Activated T-helper 1 cell treated with Interleukin-2 at 50 U/mL for 16 hours (primary cell): Measurements from ENCODE around the gene CASQ1.

Source experiments
- DNase-seq: peaks from one replicate; pipeline ENCODE4 v3.0.0-alpha.2; 2020; ENCODE audit warnings: low read depth

CASQ1 gene

DNA sequence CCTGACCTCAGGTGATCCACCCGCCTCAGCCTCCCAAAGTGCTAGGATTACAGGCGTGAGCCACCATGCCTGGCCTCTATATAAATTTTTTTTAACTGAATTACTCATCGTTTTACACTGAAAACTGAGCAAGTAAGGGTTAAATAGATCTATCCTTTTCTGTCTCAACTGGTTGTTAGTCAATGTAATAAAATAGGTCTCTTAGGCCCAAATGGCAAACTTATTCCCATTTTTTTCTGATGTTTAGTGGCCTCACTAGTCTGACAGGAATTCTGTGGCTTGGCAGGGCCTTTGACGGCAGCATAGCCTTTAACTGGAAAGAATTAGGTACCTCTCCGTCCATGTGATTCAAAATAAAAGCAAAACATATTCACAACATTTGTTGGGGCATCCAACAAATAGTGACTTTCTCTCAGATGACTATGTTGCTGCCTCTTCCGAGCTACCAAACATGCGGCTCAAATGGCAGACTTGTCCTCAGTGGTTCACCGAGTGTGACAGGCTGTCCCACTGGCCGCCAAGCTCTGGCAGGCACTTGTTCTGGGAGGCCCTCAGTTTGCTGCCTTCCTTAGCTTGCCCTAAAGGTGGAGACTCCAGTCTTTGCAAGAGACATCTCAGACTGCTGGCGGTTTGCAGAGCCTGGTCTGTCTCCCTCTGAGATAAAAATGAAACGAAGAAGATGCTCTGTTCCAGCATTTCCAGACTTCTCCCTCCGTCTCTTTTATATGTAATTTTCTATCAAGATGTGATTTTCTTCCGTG lies 21.6 kb upstream of the CASQ1 start:
- DNase-seq: no peak

DNA sequence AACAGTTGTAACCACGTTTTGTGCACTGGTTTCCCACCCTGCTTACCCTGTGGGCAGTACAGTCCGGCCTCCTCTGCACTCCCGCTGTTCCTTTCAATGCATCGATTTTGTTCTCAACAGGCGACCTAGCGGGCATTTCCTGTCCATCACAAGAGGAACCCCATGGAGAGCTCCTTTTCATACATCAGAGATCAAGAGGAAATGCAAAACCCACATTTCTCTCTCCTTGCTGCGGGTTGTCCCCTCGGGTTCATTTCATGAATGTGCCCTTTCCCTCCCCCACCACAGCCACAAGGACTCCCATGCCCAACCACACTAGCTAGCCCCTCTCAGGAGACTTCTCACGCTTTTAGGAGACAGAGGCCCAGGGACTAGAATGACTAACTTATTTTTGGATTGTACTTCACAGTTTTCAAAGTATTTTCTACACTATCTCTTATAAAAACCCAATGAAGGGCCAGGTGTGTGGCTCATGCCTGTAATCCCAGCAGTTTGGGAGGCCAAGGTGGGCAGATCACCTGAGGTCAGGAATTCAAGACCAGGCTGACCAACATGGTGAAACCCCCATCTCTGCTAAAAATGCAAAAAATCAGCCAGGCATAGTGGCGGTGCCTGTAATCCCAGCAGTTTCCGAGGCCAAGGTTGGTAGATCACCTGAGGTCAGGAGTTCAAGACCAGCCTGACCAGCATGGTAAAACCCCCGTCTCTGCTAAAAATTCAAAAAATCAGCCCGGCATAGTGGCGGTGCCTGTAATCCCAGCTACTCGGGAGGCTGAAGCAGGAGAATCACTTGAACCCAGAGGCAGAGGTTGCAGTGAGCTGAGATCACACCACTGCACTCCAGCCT lies 20.6 kb upstream of the CASQ1 start:
- no peak for DNase-seq

DNA sequence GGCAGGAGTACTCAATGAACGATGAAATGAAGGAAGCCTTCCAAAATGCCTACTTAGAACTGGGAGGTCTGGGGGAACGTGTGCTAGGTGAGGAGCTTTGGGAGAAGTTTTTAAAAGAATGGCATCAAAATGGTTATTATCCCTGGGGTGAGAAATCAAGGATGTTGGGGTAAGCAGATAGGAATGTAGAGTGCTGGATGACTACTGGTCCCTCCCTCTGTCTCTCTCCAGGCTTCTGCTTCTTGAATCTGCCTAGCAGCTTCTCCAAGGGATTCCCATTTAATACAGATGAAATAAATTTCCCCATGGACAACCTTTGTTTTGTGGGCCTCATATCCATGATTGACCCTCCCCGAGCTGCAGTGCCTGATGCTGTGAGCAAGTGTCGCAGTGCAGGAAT lies 19.0 kb upstream of the CASQ1 start:
- no peak for DNase-seq

- no peak for DNase-seq
These were observed 18.4 kb upstream of the CASQ1 start for GRCh38 chr1:160171980-160172379.

DNA sequence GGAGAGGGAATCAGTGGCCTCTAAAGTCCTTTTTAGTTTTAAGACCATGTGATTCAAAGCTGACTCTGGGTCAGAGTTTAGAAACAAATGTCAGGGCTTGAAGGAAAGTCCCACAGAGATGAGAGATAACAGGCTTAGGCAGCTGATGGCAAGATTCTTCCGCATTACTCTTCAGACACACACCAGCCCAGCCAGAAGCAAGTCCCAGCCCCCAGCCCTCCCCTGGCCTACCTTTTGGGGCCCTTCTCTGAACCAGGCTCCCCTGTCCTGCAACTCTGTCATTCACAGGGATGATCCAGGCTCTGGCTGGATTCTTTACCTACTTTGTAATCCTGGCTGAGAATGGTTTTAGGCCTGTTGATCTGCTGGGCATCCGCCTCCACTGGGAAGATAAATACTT lies 13.1 kb upstream of the CASQ1 start:
- DNase-seq: no peak

DNA sequence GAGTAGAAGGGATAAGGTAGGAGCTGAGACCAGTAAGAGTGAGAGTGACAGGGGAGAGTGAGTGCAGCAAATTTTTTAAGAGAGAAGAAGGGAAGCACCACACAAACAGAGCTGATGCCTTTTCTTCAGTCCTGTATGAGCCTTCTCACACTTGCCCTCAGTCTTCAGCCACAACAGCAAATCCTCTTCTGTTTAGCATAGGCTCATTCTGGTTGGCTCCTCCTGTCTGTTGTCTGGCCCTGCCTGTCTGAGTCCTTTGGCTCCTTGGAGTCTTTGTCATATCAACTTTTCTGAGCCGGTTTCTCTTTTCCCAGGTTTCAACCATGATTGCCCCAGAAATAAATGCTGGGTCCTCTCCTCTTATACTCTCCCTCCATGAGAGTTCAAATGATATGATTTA lies 12.7 kb upstream of the CASQ1 start:
- no peak for DNase-seq

GRCh38 chr1:160178731-160179130 lies 11.6 kb upstream of the CASQ1 start:
- no peak for DNase-seq

DNA sequence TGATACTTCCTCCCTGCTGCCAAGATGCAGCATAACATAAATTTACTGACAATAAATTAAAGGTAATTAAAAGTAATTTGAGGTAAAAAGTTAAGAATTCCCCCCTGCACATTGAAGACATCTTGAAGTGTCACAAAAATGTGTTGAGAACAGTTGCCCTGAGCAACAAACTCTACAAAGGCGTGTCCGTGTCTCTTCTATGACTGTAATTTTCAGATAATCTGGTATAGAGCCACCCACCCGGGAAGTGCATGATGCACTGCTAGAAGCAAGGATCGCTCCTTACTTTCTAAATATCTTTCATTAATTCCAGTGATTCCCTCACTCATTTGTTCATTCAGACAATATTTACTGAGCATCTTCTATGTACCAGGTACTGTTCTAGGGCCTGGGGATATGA lies 11.0 kb upstream of the CASQ1 start:
- DNase-seq: no peak

- DNase-seq: no peak
These were observed 4.1 kb upstream of the CASQ1 start for GRCh38 chr1:160186246-160186645.

DNA sequence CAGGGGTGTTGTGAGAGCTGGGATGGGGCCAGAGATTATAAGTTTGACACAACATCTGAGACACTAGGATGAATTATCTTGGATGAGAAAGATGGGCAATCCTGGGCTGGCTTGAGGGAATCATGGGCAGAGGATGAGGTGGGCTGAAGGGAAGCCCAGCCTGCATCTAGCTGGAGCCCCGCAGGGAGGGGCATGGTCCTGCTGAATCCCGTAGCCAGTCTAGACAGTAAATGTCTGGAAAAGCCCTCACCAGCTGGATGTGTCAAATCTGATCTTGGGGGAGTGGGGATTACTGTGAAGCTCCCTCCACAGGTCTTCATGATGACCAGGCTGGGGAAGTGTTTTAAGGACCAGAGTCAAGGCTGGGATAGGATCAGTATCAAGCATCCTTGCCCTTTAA lies 3.6 kb upstream of the CASQ1 start:
- no peak for DNase-seq

DNA sequence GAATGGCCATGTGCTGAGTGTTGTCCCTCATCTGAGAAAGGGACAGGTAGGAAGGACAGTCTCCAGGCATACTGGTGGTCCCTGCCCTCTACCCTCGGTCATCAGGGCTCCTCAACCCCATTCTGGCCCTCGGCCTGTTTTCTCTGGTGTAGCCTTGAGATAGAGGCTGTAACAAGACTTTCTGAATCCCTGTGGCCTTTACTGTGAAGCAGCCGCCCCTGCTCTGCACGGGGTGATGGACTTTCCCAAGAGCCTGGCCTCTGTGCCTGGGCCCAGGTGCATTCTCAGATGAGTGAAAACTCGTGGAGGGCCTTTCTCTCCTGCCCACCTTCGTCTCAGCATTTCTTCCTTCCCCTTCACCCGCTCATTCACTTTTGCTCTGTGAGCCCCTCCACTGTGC lies 3.0 kb upstream of the CASQ1 start:
- no peak for DNase-seq

DNA sequence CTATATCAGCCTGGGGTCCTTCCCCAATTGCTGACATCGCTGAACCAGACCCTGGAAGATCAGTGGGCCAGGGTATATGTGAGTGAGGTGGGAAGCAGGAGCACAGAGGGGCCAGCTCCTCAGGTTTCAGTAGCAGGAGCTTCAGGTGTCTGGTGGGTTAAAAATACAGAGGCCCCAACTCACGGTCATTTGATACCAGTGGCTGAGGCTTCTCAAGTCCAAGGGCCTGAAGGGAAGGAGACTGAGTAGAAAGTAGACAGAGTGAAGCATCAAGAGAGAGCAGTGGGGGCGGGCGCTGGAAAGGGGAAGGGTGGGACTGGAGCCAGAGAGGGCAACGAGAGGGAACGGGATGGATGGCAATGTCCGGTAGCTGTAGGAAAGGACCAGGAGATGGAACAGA lies 2.0 kb upstream of the CASQ1 start:
- no peak for DNase-seq

GRCh38 chr1:160191756-160192155 lies 1.4 kb downstream of the CASQ1 start:
- DNase-seq: no peak

GRCh38 chr1:160192234-160192633 lies 1.9 kb downstream of the CASQ1 start:
- DNase-seq: no peak

GRCh38 chr1:160193091-160193819 lies 2.9 kb downstream of the CASQ1 start:
- DNase-seq: peak; percentile 62

GRCh38 chr1:160193832-160194736 lies 3.7 kb downstream of the CASQ1 start:
- no peak for DNase-seq

- no peak for DNase-seq
These were observed 4.3 kb downstream of the CASQ1 start for GRCh38 chr1:160194737-160195059.

GRCh38 chr1:160196143-160196542 lies 5.8 kb downstream of the CASQ1 start:
- no peak for DNase-seq

DNA sequence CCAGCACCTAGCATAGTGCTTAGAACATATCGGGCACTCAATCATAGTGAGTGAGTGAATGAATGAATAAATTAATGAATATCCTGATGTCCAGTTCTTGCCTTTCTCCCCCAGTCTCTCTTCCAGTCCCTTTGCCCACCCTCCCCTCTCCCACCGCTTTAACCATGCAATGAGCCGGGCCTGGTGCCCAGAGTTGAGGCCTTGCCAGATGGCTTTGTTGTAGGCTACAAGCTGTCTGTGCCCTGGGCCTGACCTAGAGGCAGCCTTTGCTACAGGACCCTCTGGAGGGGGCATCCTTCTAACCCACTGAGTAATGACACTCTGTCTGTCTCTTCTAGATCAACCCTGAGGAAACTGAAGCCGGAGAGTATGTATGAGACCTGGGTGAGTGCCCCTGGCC lies 6.9 kb downstream of the CASQ1 start:
- no peak for DNase-seq

- no peak for DNase-seq
These were observed 10.4 kb downstream of the CASQ1 start for GRCh38 chr1:160200786-160201185.

- DNase-seq: no peak
These were observed 14.3 kb downstream of the CASQ1 start for GRCh38 chr1:160204526-160205241.
